Adipocyte (in vitro differentiated cells): Measurements from ENCODE around the gene BMP2K.
"Not testable (repeated sequence)": the region's sequence is repeated elsewhere in the genome, so short reads cannot be mapped to it uniquely, and the experiment has no call there.

Experiments used
- DNase-seq: peaks from one replicate; pipeline ENCODE4 v3.0.0-alpha.2; 2015; ENCODE audit warnings: low read depth
- H3K27me3 ChIP-seq: replicated peaks from 2 replicates; pipeline ENCODE4 v1.7.0; 2013; ENCODE audit warnings: mild to moderate bottlenecking, low read length, moderate library complexity; ENCODE audit not compliant: control insufficient read depth, insufficient read depth
- H3K36me3 ChIP-seq: 2 replicates; pipeline ENCODE4 v1.7.0; 2013; ENCODE audit warnings: low read length, mild to moderate bottlenecking, moderate library complexity; ENCODE audit not compliant: control insufficient read depth, insufficient read depth, severe bottlenecking
- H3K4me1 ChIP-seq: 2 replicates; pipeline ENCODE4 v1.7.0; 2013; ENCODE audit warnings: mild to moderate bottlenecking, low read length, moderate library complexity; ENCODE audit not compliant: control insufficient read depth, insufficient read depth
- H3K4me3 ChIP-seq: 2 replicates; pipeline ENCODE4 v1.7.0; 2013; ENCODE audit warnings: mild to moderate bottlenecking, low read length, moderate library complexity
- H3K9ac ChIP-seq: 2 replicates; pipeline ENCODE4 v1.7.0; 2013; ENCODE audit warnings: mild to moderate bottlenecking, low read length, moderate library complexity
- H3K9me3 ChIP-seq: 2 replicates; pipeline ENCODE4 v1.7.0; 2013; ENCODE audit warnings: mild to moderate bottlenecking, low read length, moderate library complexity; ENCODE audit not compliant: control insufficient read depth

The BMP2K gene

GRCh38 chr4:78829296-78829695 lies 53.1 kb downstream of the BMP2K start:
- H3K9ac ChIP-seq, result no peak overlapping the region
- no peaks in the 10 kb centered on the region for H3K9me3 ChIP-seq
- no peak overlapping the region for H3K4me3 ChIP-seq
- H3K27me3 ChIP-seq, result no peaks in the 10 kb centered on the region
- H3K36me3 ChIP-seq, result peaks cover 44% of the 10 kb centered on the region
- DNase-seq, result no peak
- H3K4me1 ChIP-seq, result no peaks in the 10 kb centered on the region

- not testable (repeated sequence) for DNase-seq, H3K9ac ChIP-seq, H3K9me3 ChIP-seq, H3K4me3 ChIP-seq, H3K4me1 ChIP-seq, H3K27me3 ChIP-seq
- peaks cover 11% of the 10 kb centered on the region for H3K36me3 ChIP-seq
These were observed 63.5 kb downstream of the BMP2K start for GRCh38 chr4:78839676-78840075.

GRCh38 chr4:78840286-78840685 lies 64.1 kb downstream of the BMP2K start:
- H3K4me1 ChIP-seq, H3K9ac ChIP-seq, DNase-seq, H3K9me3 ChIP-seq, H3K27me3 ChIP-seq, H3K4me3 ChIP-seq: not testable (repeated sequence)
- H3K36me3 ChIP-seq, result peaks cover 11% of the 10 kb centered on the region

GRCh38 chr4:78845472-78845871 lies 69.3 kb downstream of the BMP2K start:
- Histone ChIP-seq H3K36me3 (peaks cover 4% of the 10 kb centered on the region), H3K27me3 (no peaks in the 10 kb centered on the region), H3K4me3 (no peak overlapping the region), H3K9ac (no peak overlapping the region), H3K4me1 (peaks cover 9% of the 10 kb centered on the region), H3K9me3 (no peaks in the 10 kb centered on the region)
- peak; percentile 44 for DNase-seq

- no peak overlapping the region for H3K9ac ChIP-seq
These were observed 70.1 kb downstream of the BMP2K start for GRCh38 chr4:78846258-78846657.

GRCh38 chr4:78862314-78862737 lies 86.2 kb downstream of the BMP2K start:
- DNase-seq, result no peak
- Histone ChIP-seq H3K4me3 (no peak overlapping the region), H3K9ac (no peak overlapping the region), H3K36me3 (peaks cover 15% of the 10 kb centered on the region), H3K9me3 (no peaks in the 10 kb centered on the region), H3K27me3 (no peaks in the 10 kb centered on the region), H3K4me1 (no peaks in the 10 kb centered on the region)

More at GRCh38 chr4:78846258-78846657, 70.1 kb downstream of the BMP2K start:
- H3K27me3 ChIP-seq, result no peaks in the 10 kb centered on the region
- peak; percentile 49 for DNase-seq
- no peak overlapping the region for H3K4me3 ChIP-seq
- H3K9me3 ChIP-seq, result no peaks in the 10 kb centered on the region
- peaks cover 4% of the 10 kb centered on the region for H3K36me3 ChIP-seq
- peaks cover 9% of the 10 kb centered on the region for H3K4me1 ChIP-seq

GRCh38 chr4:78863254-78863869 lies 87.2 kb downstream of the BMP2K start:
- no peaks in the 10 kb centered on the region for H3K9me3 ChIP-seq
- H3K4me1 ChIP-seq, result no peaks in the 10 kb centered on the region
- no peak overlapping the region for H3K9ac ChIP-seq
- H3K4me3 ChIP-seq, result no peak overlapping the region
- DNase-seq, result no peak
- no peaks in the 10 kb centered on the region for H3K27me3 ChIP-seq
- peaks cover 15% of the 10 kb centered on the region for H3K36me3 ChIP-seq

GRCh38 chr4:78863991-78864390 lies 87.8 kb downstream of the BMP2K start:
- no peaks in the 10 kb centered on the region for H3K9me3 ChIP-seq
- peaks cover 15% of the 10 kb centered on the region for H3K36me3 ChIP-seq
- H3K4me3 ChIP-seq, result no peak overlapping the region
- no peaks in the 10 kb centered on the region for H3K4me1 ChIP-seq
- H3K9ac ChIP-seq, result peak overlapping the region; percentile 13
- no peak for DNase-seq
- H3K27me3 ChIP-seq, result no peaks in the 10 kb centered on the region

GRCh38 chr4:78864405-78865024 lies 88.4 kb downstream of the BMP2K start:
- Histone ChIP-seq H3K36me3 (peaks cover 15% of the 10 kb centered on the region), H3K9me3 (no peaks in the 10 kb centered on the region), H3K27me3 (no peaks in the 10 kb centered on the region), H3K4me1 (no peaks in the 10 kb centered on the region), H3K9ac (no peak overlapping the region), H3K4me3 (no peak overlapping the region)
- DNase-seq, result peak; percentile 92

GRCh38 chr4:78865451-78865850 lies 89.3 kb downstream of the BMP2K start:
- Histone ChIP-seq H3K36me3 (peaks cover 15% of the 10 kb centered on the region), H3K9ac (no peak overlapping the region), H3K27me3 (no peaks in the 10 kb centered on the region), H3K4me1 (no peaks in the 10 kb centered on the region), H3K9me3 (no peaks in the 10 kb centered on the region), H3K4me3 (no peak overlapping the region)
- DNase-seq, result no peak

- not testable (repeated sequence) for H3K9me3 ChIP-seq, H3K27me3 ChIP-seq, H3K4me1 ChIP-seq, DNase-seq, H3K4me3 ChIP-seq, H3K9ac ChIP-seq
- peaks cover 32% of the 10 kb centered on the region for H3K36me3 ChIP-seq
These were observed 92.6 kb downstream of the BMP2K start for GRCh38 chr4:78868712-78869111.

GRCh38 chr4:78870056-78870455 lies 93.9 kb downstream of the BMP2K start:
- Histone ChIP-seq H3K9me3 (no peaks in the 10 kb centered on the region), H3K4me1 (no peaks in the 10 kb centered on the region), H3K4me3 (no peak overlapping the region), H3K36me3 (peaks cover 43% of the 10 kb centered on the region), H3K27me3 (no peaks in the 10 kb centered on the region), H3K9ac (no peak overlapping the region)
- DNase-seq, result no peak
